ENCODE results near the gene PDE4B. TPM values are rescaled to one million over a fixed set of nuclear protein-coding genes. Genes with fewer than 3 reads are reported as not detected.

PDE4B gene
- total RNA-seq, 1 donor from 2014 or later, result 3.8 TPM

GRCh38 chr1:65910432-65910831 is 117.7 kb downstream of the PDE4B start:
- no peak for DNase-seq (ENCODE audit: low read depth)
- no peak overlapping the region for H3K4me3 ChIP-seq (ENCODE audit: low read depth, low read length)
- TF ChIP-seq CTCF (conservative IDR thresholded peaks at IDR 0.05; ENCODE audit: low read depth, low read length), result no peak

- DNase-seq (ENCODE audit: low read depth), result no peak
- no peak for TF ChIP-seq CTCF (conservative IDR thresholded peaks at IDR 0.05; ENCODE audit: low read depth, low read length)
- H3K4me3 ChIP-seq (ENCODE audit: low read depth, low read length), result no peak overlapping the region
Observed at GRCh38 chr1:65911679-65912078, 119.0 kb downstream of the PDE4B start.

GRCh38 chr1:65918564-65918963 is 125.9 kb downstream of the PDE4B start:
- no peak for DNase-seq (ENCODE audit: low read depth)
- no peak overlapping the region for H3K4me3 ChIP-seq (ENCODE audit: low read depth, low read length)
- TF ChIP-seq CTCF (conservative IDR thresholded peaks at IDR 0.05; ENCODE audit: low read depth, low read length), result no peak

GRCh38 chr1:65921446-65921845 is 128.8 kb downstream of the PDE4B start:
- no peak for DNase-seq (ENCODE audit: low read depth)
- no peak for TF ChIP-seq CTCF (conservative IDR thresholded peaks at IDR 0.05; ENCODE audit: low read depth, low read length)

GRCh38 chr1:65924471-65924870 is 131.8 kb downstream of the PDE4B start:
- no peak overlapping the region for H3K4me3 ChIP-seq (ENCODE audit: low read depth, low read length)
- TF ChIP-seq CTCF (conservative IDR thresholded peaks at IDR 0.05; ENCODE audit: low read depth, low read length), result no peak
- no peak for DNase-seq (ENCODE audit: low read depth)

More at GRCh38 chr1:65921446-65921845, 128.8 kb downstream of the PDE4B start:
- H3K4me3 ChIP-seq (ENCODE audit: low read depth, low read length), result no peak overlapping the region

GRCh38 chr1:65938506-65938905 is 145.8 kb downstream of the PDE4B start:
- TF ChIP-seq CTCF (conservative IDR thresholded peaks at IDR 0.05; ENCODE audit: low read depth, low read length), result no peak
- DNase-seq (ENCODE audit: low read depth), result no peak
- no peak overlapping the region for H3K4me3 ChIP-seq (ENCODE audit: low read depth, low read length)

GRCh38 chr1:65939191-65939590 is 146.5 kb downstream of the PDE4B start:
- no peak overlapping the region for H3K4me3 ChIP-seq (ENCODE audit: low read depth, low read length)
- TF ChIP-seq CTCF (conservative IDR thresholded peaks at IDR 0.05; ENCODE audit: low read depth, low read length), result no peak
- no peak for DNase-seq (ENCODE audit: low read depth)

Data from epithelial cell of proximal tubule (primary cell).